Activated T-cell treated with anti-CD3 and anti-CD28 coated beads, Interleukin-2, amount 50 U/mL, for 1 hour (primary cell): ENCODE results near the gene RNF114.
A peak's percentile ranks its signal among the peaks of the same experiment; 100 is the strongest.
"Not testable (repeated sequence)": the region's sequence is repeated elsewhere in the genome, so short reads cannot be mapped to it uniquely, and the experiment has no call there.

Source experiments
- DNase-seq: peaks from one replicate; pipeline ENCODE4 v3.0.0-alpha.2; 2020

The RNF114 gene

DNA sequence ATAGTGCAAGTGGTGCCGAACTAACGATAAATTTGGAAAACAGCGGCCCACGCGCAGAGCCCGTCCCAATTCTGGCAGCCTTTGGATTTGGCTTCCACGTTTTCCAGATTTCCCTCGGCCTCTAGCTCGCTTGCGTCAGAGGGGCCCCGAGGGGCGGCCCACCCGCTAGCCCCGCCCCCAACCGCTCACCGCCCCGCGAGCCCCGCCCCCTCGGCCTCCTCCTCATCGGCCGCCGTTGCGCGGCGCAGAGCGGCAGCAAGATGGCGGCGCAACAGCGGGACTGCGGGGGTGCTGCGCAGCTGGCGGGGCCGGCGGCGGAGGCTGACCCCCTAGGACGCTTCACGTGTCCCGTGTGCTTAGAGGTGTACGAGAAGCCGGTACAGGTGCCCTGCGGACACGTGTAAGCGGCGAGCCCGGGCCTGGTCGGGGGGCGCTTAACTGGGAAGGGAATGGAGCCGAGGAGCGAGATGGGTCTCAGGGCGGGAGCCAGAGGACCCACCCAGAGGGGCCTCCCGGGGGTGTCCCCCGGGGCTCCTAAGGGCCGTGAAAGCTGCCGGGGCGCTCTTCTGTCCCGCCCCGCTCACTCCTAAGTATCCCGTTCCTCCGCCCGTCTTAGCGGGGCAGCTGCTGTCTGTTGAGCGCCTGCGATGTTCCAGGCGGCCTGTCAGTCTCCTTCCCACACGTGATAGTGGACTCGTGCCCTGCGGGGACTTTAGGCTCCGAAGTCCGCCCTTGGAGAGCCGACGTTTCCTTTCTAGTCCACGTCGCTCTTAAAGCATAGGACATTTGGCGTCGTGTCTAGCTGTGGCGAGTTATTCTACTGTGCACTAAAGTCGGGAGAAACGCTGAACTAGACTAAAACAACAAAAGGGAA, at the start of gene RNF114:
Gene RNF114 (plus strand): TSS at position 245 of the 874 bp plus-strand sequence. CDS start 16 bp downstream, at position 261.
- DNase-seq: peak; percentile 94

GRCh38 chr20:49886571-49887213, 49.5 kb upstream of the RNF114 start:
- no peak for DNase-seq

- DNase-seq: no peak
Observed at GRCh38 chr20:49887251-49888211, 48.7 kb upstream of the RNF114 start.

GRCh38 chr20:49888212-49889000, 47.8 kb upstream of the RNF114 start:
- DNase-seq: peak; percentile 64

DNA sequence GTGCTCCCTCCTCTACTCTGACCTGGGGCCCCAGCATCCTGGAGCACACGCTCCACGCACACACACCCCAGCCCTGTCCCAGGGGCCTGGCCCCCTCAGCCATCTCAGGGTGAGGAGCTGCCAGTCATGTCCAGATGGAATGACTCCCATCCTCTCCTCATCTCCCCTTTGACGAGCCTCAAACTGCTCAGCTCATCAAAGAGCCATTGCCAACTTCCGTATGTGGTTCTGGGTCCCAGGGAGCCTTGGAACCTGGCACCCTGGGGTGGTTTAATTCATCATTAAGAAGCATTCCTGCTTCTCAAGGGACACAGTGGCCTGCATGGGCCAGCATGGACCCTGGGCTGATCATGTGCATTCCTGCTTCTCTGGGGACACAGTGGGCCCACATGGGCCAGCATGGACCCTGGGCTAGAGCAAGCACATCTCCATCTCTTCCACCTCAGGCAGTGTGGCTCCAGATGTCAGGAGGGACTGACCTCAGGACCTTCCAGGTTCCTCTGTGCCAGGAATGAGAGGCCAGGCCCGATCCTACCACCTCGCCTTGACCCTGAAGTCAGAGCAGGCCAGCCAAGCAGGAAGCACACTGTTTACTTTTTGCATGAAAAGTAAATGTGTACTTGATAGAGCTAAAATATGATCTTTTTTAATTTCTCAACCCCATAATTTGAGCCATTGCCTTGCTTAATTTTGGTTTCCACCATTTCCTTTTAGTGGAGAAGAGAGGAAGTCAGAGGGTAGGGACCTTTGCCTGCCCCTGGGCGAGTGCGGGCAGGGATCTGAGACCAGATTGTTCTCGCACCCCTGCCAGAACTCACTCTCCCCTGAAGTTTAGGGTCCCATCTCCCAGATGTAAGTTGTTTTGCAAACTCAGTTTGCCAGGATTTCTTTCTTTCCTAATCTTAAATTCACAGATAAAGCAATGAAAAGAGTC, 46.9 kb upstream of the RNF114 start:
- no peak for DNase-seq

GRCh38 chr20:49889935-49890333, 46.3 kb upstream of the RNF114 start:
- DNase-seq: no peak

DNA sequence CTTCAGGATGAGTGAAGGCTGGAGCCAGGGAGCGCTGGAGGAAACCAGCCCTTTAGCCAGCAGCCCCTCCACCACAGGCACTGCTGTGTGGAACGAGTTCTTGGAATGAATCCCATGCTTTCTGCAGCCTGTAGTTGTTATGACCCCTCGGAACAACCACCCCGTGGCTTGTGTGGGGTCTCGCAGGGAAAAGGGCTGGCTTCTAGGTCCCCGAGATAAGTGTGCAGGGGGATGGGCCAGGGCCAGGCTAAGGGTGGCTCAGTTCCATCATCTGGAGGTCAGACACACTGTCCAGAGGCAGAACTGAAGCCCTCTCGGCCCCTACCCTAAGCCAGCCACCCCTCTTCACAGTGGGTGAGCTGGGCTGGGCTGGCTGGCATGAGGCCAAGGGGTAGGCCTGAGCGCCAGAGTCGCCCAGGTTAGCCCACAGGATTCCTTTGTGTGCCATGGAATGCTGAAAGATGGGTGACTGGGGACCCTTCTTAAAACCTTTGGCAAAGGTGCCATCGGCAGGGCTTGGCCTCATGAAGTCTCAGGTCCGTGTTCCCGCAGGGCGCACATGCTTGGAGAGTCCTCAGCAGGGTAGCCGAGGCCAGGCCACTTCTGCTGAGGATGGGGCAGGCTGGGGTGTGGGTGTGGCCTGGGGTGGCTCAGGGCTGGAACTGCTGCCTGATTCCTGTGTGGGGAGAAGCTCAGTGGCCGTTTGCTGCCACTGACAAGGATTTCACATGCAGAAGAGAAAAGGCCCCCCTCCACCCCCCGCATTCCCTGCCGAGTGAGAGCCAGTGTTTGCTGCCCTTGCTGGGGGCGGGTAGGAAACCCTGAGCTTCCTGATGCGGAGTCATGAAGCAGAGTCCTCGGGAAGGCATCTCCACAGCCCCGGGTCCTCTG, 45.5 kb upstream of the RNF114 start:
- DNase-seq: no peak

DNA sequence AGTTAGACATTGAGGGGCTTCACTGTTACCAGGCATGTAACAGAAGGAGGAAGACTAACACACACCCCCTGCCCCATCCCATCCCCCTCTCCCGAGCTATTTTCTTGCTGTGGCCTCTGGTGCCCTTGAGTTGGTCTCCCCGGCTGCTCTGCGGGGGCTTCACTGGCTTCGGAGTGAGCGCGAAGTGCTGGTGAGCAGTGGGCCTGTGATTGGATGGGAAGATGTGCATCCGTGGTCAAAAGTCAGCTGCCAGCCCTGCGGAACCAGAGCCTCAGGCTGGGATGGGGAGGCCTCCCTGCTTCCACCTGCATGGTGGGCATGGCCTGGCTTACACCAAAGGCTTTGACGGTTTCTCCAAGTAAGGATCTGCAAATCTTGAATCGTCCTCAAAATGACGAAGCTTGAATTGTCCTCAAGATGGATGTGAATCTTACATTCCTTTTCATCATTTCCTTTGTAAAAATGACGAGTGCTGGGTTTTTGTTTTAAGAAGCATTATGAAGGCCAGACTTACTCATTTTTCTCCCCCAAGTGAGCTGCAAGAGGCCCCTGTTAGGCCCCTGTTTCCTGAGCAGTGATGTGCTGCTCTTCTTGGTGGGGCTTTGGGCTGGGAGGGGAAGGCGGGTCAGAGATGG, 44.6 kb upstream of the RNF114 start:
- no peak for DNase-seq

GRCh38 chr20:49892260-49892659, 43.9 kb upstream of the RNF114 start:
- no peak for DNase-seq

DNA sequence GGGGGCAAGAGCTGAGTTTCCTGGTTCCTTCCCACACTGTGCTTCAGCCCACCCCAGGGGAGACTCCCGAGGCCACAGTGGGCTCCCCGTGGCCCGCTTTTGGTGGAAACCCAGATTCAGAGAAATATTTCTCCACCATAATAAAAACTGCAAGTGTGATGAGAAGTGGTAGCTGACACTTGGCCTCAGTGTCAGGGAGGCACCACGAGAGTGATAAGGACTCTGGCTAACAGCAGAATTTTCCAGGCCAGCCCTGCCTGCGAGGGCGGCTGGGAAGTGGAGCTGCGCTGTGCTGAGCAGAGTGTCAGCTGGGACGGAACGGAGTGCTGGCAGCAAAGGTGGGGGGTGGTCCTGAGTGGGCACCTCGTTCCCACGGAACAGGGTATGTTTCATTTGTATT, 43.4 kb upstream of the RNF114 start:
- no peak for DNase-seq

DNA sequence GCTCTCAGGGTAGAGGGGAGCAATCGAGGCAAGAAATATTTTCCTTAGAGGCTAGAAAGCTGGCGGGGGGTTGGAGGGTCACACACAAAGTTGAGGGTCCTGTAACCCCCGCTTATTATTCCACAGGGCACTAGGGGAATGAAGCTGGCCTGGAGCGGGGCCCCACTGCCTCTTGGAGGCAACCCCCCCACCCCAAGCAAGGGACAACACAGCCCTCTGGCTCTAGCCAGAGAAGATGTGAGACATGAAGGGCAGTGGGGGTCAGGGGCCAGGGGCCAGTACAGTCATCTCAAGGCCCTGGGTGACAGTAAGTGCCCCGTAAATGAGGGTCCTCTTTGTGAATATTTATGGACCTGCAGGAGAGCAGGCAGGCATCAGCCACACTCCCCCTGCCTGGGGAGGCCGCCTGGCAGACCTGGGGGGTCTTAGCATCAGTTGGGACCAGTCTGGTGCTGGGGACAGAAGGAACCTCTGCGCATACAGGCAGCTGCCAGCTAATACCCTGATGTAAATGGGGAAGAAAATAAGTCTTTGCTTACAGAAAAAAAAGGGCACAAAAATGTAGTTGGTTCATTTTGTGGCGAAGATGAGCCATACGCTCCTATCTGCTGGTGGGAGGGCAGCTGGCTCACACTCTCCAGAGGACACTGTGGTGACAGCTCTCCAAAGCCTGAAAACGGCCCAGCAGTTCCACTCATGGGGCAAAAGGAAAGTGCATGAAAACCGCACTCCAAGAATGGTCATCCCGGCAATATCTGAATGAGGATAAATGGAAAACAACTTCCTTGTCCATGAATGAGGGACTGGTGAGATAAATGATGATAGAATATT, 42.7 kb upstream of the RNF114 start:
- DNase-seq: no peak

- DNase-seq: no peak
Observed at GRCh38 chr20:49894073-49894470, 42.1 kb upstream of the RNF114 start.

- not testable (repeated sequence) for DNase-seq
Observed at GRCh38 chr20:49895474-49896093, 40.6 kb upstream of the RNF114 start.

GRCh38 chr20:49896204-49896603, 40.0 kb upstream of the RNF114 start:
- DNase-seq: no peak

DNA sequence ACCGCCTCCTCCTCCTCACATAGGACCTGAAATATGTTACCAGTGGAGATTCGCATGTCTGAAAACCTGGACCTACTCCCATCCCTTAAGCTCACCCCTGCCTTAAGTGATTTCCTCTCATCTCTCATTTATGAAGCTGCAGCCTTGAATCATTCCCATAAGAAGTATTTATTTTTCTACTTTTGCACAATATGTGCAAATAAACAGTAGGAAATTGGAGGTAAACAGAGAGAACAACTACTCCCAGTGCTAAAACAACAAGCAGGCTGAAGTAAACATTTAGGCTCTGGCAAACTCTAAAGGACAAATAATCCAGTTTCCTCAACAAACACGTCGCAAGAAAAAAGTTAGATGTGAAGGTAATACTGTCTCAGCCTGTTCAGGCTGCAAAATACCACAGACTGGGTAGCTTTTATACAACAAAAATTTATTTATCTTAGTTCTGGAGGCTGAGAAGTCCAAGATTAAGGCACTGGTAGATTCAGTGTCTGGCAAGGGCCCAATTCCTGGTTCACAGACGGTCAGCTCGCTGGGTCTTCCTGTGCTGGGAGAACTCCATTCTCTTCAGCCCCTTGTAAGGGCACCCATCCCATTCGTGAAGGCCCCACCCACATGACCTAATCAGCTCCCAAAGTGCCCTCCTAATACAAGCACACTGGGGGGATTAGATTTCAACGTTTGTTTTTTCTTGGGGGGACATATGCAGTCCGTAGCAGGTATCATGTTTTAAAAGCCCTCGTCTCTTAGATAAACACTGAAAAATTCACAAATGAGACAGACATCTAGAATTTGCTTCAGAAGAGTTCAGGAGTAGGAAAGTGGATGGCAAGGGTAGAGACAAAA, 36.4 kb upstream of the RNF114 start:
- no peak for DNase-seq

DNA sequence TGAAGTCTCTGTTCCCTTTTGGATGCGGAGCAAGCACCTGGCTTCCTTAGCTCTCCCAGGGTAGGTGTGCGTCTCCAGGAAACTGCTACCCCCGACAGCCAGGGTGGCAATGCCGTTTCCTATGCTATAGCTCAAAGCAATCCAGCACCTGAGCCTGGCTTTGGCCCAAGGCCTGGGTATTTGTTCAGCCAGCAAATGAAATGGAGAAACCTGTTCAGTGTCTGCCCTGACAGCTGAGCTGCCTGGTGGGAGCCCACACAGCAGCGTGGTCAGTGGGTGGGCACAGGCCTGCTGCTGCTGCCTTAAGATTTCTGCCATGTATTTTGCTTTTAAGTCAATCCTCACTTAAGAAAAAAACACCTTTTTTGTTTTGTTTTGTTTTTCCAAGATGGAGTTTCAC, 34.6 kb upstream of the RNF114 start:
- no peak for DNase-seq
